Hematopoietic multipotent progenitor cell (in vitro differentiated cells): ENCODE results near the gene TMEM11. TPM values are rescaled to one million over a fixed set of nuclear protein-coding genes. Genes with fewer than 3 reads are reported as not detected.

Experiments used
- DNase-seq, 3 donors: peaks; one replicate each; pipeline ENCODE4 v3.0.0-alpha.2; 2011 to 2015; ENCODE audit warnings: low read depth in 2 of 3, low spot score in 2 of 3
- total RNA-seq: library from RNA; depleted of rRNA; stranded (reverse); fragments of >200 nt; gene quantifications from one replicate; pipeline ENCODE4 v1.2.3, GENCODE V29; 2012

TMEM11 gene
- 32.9 TPM for total RNA-seq

GRCh38 chr17:21214015-21214776 is at the start of gene TMEM11:
TMEM11 (minus strand) TSS chr17:21214161; CDS start chr17:21214152, 9 bp downstream.
- peak; percentile 90 to 96 (median 96) for DNase-seq

- DNase-seq = no peak
Observed at GRCh38 chr17:21263376-21263775, 49.4 kb upstream of the TMEM11 start.

- DNase-seq = no peak
Observed at GRCh38 chr17:21262259-21262993, 48.5 kb upstream of the TMEM11 start.

GRCh38 chr17:21258593-21258992 is 44.6 kb upstream of the TMEM11 start:
- DNase-seq = no peak

GRCh38 chr17:21253646-21254441 is 39.9 kb upstream of the TMEM11 start:
- DNase-seq = no peak

GRCh38 chr17:21252796-21253645 is 39.1 kb upstream of the TMEM11 start, which contains the start of gene NATD1:
NATD1 (minus strand) TSS chr17:21253410; CDS start chr17:21253264, 146 bp downstream.
- DNase-seq = peak; percentile 68 to 86 (median 85)

- DNase-seq = no peak
Observed at GRCh38 chr17:21252289-21252795, 38.4 kb upstream of the TMEM11 start.

GRCh38 chr17:21251337-21252010 is 37.5 kb upstream of the TMEM11 start:
- DNase-seq = no peak

GRCh38 chr17:21250854-21251253 is 36.9 kb upstream of the TMEM11 start:
- DNase-seq = no peak

GRCh38 chr17:21249920-21250703 is 36.2 kb upstream of the TMEM11 start:
- DNase-seq = no peak

- DNase-seq = no peak
Observed at GRCh38 chr17:21249086-21249795, 35.3 kb upstream of the TMEM11 start.

GRCh38 chr17:21248500-21248899 is 34.5 kb upstream of the TMEM11 start:
- DNase-seq = no peak

GRCh38 chr17:21247552-21248258 is 33.7 kb upstream of the TMEM11 start:
- no peak for DNase-seq

- DNase-seq = no peak
Observed at GRCh38 chr17:21246698-21247097, 32.7 kb upstream of the TMEM11 start.

- peak in 1 of 3 donors; percentile 18 for DNase-seq
Observed at GRCh38 chr17:21245639-21246084, 31.7 kb upstream of the TMEM11 start.

GRCh38 chr17:21243516-21244303 is 29.7 kb upstream of the TMEM11 start:
- no peak for DNase-seq
